ENCODE measurements around the gene DNAJB1. TPM values are rescaled to one million over a fixed set of nuclear protein-coding genes. Genes with fewer than 3 reads are reported as not detected.

DNAJB1 gene
- total RNA-seq, 1 donor, result 95.2 TPM

DNA sequence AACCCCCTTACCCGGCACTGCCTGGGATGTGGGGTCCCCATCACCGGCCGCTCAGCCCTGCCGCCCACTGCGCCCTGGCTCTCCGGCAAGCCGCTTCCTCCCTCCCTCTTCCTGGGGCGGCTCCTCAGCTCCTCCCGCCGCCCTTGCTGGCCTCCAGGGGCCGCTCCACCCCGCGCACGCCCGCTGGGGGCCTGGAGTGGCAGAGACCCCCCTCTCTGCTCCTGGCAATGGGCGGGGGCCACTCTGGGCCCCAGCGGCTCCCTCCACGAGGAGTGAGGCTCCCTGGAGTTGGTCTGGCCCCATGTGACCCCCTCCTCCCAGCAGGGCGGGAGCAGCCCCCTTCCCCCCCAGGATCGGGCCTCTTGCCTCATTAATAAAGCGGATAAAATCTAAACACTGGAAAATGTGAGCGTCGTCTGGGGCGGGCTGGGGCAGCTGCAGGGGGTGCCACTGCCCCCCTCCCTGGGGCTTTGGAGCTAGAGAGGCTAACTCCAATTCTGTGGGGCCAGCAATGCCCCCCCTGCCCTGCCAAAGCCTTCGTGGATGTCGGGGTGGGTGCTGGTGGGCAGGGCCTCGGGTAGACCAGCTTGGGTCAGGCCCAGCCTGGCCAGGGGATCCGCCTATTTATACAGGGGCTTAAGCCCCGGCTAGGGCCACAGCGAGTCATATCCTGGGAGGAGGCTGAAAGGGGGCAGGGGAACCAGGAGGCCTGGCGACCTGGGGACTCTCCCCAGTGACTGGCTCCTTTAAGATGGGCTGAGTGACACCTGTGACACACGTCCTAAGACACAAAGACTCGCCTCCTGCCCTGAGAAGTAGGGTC is 42.7 kb downstream of the DNAJB1 start, which contains the start of gene PTGER1:
PTGER1 (minus strand) TSS at position 104 of the 823 bp plus-strand sequence. CDS start 1,034 bp downstream, outside the sequence.
- peak; percentile 25 for DNase-seq (ENCODE audit: low read depth)
- H3K4me3 ChIP-seq (ENCODE audit: low read depth, low read length), result peak within 1 kb of the TSS; percentile 6
- TF ChIP-seq CTCF (IDR thresholded peaks at IDR 0.05; ENCODE audit: insufficient read depth, low read length), result peak; percentile 45

DNA sequence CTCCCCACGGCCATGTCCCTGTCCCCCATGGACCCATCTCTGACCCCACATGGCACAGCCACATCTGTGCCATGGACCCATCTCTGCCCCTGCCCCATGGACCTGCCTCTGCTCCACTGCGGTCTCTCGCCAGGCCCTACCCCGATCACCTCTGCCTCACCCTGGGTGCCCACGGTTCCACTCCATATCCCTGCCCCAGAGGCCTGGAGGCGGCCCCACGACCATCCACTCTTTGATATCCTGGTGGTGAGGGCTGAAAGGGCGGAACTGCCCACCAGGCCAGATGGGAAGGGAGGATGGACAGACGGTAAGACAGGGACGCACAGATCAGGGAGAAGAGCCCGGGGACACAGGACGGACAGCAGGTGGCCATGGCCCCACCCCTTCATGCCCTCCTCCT is 43.4 kb downstream of the DNAJB1 start:
- peak overlapping the region; percentile 6 for H3K4me3 ChIP-seq (ENCODE audit: low read depth, low read length)
- no peak for TF ChIP-seq CTCF (IDR thresholded peaks at IDR 0.05; ENCODE audit: insufficient read depth, low read length)
- DNase-seq (ENCODE audit: low read depth), result no peak

GRCh38 chr19:14473978-14474578 is 44.1 kb downstream of the DNAJB1 start:
- no peak for TF ChIP-seq CTCF (IDR thresholded peaks at IDR 0.05; ENCODE audit: insufficient read depth, low read length)
- no peak overlapping the region for H3K4me3 ChIP-seq (ENCODE audit: low read depth, low read length)
- DNase-seq (ENCODE audit: low read depth), result no peak

DNA sequence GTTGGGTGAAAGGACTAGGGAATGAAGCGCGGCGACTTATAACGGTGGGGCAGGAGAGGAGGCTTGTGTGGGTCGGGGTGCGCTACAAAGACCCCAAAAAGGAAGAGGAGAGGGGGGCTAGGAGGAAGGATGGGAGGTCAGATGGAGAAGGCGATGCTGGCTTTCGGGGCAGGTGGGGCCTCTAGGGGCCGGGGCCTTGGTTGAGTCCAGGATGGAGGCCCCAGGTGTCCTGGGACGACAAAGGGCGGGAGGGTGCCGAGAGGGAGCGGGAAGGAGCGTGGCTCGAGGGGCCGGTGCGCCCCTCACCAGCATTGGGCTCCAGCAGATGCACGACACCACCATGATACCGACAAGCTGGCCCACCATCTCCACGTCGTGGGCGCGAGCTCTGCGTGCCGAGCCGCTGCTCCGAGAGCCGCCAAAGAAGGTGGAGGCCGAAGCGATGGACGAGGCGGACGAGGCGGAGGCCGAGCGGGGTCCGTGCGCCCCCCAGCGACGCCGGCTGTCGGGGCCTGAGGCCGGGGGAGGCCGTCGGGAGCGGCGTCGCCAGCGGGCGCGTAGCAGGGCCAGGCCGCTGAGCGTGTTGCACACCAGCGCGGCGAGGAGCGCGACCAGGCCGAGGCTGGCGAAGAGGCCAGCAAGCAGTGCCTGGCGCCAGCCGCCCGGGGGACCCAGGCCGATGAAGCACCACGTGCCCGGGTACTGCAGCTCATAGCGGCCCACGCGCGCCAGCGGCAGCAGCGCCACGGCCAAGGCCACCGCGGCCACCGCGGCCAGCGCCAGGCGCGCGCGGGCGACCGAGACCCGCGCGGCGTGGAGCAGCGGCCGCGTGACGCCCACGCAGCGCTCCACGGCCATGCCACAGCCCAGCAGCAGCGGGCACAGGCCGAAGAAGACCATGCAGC is 44.9 kb downstream of the DNAJB1 start:
- TF ChIP-seq CTCF (IDR thresholded peaks at IDR 0.05; ENCODE audit: insufficient read depth, low read length), result no peak
- H3K4me3 ChIP-seq (ENCODE audit: low read depth, low read length), result no peak overlapping the region
- DNase-seq (ENCODE audit: low read depth), result no peak

- peak; percentile 47 for DNase-seq (ENCODE audit: low read depth)
- peak; percentile 91 for TF ChIP-seq CTCF (IDR thresholded peaks at IDR 0.05; ENCODE audit: insufficient read depth, low read length)
- H3K4me3 ChIP-seq (ENCODE audit: low read depth, low read length), result no peak overlapping the region
Measured at GRCh38 chr19:14472202-14472938, 45.8 kb downstream of the DNAJB1 start.
